Ammon's horn (tissue), 1 donor: ENCODE measurements around the gene TFAP2B.

Source experiments
- DNase-seq: peaks from one replicate; pipeline ENCODE4 v3.0.0-alpha.2; 2016; ENCODE audit warnings: low spot score

Gene TFAP2B

DNA sequence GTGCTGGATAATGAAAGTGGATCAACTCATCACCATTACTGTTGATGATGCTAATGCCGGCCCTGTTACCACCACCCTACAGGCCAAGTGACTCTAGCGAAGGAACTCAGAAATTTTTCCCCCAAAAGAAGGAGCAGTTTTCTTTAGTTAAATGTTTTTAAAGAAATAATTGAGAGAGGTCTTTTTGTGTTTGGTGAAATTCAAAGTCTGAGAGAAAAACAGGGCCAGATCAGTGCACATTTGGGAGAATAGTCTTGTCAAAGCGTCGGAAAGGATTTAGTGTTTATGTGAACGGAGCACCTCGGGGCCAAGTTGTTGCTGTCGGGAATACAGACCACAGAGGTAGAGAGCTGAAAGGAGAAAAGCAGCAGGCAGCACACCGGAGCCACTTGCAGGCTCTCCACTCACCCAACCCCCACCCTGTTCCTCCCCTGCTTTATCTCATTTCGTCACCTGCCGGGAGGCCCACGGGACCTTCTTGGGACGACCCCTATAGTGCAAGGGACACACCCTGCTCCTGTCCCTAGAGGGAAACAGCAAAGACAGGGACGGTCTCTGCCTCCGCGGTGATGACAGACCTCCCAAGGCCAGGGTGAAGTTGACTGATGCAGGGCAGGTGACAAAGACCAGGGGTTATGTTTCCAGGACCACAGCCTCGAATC, 6.8 kb downstream of the TFAP2B start:
- no peak for DNase-seq

DNA sequence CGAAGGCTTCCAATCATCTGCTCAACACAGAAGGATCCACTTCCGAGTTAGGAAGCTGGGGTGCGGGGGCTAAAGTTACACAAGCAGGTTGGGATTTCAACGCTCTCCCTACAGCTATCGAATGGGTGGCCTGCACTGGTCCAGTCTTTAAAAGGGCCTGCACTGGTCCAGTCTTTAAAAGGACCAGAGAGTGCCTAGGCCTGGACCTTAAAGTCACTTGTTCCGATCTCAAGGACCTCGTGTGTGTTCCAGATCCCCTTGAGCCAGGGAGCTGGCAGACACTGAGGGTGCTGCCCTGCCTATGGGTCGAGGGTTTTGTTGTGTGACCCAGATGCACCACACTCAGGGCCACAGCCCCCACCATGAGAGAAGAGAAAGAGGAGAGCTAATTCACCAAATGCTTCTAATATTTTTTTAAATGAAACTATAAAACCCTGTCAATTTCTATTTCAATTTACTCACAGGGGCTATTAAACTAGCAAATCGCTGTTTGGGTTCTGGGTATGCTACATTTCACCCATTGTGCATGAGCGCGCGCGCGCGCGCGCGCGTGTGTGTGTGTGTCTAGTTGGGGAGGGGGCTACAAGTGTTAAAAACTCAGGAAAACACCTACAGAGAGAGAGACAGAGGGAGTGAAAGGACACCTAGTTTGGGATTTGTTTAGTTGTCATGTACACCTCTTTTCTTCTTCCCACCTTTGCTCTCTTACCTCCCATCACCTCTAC, 7.5 kb downstream of the TFAP2B start:
- DNase-seq: no peak

DNA sequence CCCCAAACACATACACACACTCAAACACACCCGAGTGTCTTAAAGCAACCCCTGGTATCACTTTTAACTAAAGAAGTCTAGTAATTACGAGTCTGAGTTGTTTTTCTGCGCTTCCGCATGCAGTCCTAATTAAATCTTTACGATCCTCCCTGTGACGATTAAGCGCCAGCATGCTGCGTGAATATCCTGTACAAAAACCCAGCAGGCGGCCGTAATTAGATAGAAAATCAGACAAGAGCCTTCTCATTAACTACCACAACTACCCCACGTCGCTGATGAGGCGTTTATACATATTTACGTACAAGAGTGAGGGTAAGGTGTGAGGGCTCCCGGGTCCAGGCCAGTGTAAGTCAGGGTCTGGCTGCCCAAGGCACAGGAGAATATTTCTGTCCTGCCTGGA, 8.1 kb downstream of the TFAP2B start:
- no peak for DNase-seq

DNA sequence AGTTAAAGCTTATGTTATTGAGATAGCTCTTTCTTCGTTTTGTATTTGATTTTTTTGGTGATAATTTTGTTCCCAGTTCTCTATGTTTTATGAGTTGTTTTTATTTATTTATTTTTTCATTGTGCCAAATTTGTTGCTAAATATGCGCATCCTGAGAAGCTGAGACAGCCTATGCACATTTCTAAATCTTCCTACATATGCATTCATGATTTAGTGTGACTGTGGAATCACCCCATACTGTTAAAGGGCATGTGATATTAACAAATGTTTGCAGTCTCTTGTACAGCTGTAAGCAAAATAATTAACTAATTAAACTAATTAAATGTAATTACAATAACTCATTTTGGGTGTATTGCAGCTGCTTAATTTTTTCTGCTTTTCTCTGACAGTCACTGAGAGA, 10.4 kb downstream of the TFAP2B start:
- DNase-seq: no peak

DNA sequence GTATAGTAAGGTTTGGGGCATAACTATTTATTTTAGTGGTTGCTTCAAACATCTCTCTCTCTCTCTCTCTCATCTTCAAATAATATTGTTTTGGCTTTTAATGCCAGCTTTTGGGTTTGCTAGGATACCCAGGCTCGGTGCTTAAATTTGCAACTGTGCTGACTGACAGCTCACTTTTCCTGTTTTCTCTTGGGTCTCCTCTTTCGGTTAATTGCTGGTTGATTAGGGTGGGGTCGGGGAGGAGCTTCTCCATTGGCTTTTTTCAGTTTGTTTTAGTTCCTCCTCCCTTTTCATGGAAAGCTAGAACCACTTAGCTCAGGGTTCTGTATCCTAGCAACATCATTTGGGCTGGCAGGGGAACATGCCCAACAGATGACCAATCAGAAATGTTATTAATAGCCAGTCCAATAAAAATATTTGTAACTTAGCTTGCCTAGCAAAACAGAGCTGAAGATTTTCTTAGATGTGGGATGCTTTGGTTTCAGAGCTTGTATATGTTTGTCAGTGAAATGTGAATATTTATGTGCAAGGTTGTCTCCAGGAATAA, 11.3 kb downstream of the TFAP2B start:
- no peak for DNase-seq

DNA sequence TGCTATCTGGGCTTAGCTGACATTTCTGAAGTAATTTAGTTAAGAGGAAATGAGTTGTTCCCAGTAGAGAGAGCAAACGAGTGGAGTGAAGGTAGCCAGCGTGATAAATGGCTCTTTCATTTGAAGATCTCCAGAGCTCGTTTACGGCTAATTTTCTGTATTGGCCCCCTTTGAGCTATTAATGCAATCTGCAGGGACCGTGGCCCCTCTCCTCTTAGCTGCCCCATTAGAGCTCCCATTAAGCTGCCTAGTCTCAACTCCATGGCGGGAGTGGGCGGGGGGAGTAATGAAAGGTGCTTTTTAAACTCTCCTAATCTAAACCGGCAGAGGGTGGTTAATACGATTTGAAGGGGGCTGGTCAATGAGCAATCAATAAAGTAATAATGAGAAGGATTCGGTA, 12.5 kb downstream of the TFAP2B start:
- no peak for DNase-seq

DNA sequence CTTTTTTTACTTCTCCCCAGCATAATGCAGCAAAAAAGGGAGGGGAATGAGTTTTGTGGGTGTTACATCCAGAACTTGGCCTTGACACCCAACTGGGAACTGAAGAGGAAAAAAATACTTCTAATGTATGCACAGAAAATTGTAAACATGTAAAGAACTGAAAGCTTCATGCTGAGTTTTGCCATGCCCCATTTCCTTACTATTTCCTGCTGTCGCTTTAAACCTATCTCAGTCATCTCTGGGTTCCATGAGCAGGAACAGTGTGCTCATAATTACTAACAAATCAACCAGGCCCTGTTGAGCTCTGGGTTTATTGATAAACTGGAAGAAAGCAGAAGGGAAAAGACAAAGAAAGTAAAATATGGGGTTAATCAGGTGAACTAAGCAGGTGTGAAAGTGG, 14.2 kb downstream of the TFAP2B start:
- DNase-seq: no peak

DNA sequence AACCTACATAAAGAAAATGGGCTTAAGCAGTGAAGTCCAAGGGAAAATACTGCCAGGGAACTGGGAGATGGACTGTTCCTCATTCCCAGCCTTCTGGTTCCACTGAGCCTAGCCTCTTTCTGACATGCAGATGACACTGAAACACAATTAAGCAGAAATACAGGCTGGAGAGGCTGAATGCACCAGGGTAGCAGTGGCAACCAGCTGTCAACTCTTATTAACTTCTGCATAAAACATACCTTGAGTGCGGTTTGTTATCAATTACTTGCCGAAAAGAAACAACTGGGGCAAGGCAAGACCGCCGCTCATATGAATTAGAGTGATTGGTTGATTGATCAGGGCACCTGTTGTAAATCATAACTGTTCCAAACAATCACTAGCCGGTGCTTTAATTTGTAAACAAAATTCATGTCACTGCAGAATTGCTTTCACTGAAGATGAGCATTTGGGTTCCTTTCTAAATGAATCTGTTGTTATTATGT, 16.3 kb downstream of the TFAP2B start:
- DNase-seq: no peak

DNA sequence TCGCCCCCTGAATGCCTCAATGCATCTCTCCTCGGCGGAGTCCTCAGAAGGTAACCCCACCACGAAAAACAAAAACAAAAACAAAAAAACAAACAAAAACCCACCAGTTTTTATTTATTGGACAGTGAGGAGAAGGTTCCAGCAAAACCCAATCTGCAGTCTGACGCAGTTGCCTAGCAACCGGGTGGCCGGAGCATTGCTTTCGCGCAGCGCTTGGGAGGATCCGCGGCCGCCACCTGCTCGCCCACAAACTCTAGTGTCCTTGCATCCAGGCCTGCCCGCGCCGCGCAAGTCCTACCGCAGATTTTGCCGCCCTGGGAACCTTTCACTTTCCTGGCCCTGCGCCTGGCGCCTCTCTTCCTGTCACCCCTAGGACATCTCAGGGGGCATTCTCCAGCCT, 17.6 kb downstream of the TFAP2B start:
- no peak for DNase-seq

DNA sequence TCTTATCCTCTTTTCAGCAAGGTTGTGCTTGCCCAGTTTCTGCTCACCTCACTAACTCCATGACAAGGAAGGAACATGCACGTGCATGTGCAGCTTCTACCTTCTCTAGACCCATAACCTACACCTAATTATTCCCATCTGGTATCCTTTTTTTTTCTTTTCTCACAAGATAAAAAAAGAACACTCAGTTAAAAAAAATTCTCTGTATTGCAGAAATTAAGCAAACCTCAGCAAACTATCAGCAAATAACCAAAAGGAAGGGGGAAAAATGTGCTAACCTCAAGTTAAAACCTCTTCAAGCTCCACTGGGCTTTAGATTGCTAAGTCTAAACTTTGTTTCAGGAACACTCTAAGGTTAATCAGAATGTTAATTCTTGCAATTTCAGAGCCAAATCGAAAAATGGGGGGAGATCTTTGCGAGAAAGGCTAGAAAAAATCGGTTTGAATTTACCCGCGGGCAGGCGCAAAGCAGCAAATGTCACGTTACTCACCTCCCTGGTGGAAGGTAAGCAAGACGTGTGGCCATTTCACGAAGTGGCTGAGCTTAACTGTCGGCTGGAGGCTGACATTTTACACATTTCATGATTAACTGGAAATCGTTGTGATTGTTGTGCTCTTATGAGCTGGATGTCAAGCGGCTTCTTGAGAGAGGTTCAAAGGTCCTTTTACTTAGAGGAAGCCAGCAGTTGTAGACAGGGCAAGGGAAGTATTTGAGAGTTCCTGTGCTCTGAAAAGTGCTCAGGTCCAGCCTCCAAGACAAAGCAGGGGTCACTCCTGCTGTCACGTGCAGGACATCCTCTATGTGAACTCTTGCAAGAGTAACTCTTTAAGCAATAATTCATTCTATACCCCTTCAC, 19.1 kb downstream of the TFAP2B start:
- no peak for DNase-seq

DNA sequence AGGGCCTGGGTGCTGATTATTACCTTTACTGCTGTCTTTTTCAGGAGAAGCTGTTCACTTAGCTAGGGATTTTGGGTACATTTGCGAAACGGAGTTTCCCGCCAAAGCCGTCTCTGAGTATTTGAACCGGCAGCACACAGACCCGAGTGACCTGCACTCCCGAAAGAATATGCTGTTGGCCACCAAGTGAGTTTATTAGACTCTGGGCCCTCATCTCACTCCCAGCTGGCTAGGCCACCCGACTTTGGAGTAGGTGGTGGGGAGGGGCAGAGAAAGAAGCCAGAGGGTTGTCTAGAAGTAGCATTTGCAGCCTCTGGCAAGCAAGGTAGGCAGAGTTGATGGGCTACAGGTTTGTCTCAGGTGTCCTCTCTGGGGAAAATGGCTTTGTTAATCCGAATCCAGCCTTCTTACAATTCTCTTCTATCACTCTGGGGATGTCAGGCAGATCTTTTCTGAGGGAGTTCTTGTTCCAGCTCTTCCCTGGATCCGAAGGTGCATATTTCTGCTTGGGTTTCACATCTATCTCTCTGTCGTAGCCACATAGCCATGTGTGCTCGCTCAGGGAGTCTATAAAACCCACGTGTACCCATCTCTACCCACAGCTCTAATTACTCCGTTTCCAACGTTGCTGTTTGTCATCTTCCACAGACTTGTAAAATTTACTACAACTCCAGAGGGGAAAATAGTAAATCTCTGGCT, 21.6 kb downstream of the TFAP2B start:
- DNase-seq: no peak

DNA sequence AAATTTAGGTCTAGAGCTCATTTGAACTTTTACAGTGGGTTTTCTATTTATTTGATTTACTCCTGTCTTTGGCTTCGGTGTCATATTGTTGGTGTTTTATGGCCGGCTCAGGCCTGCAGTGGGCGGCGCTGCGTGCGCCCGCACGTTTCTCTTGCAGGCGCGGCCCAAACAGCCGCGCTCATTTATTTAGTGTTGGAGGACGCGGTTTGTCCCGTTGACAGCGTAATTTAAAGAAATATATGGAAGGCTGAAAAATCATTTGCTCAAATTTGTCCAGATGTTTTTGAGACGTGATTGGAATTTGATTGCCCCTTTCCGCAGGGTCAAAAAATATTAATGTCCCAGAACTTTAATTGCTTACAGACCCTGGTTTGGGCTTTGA, 22.1 kb downstream of the TFAP2B start:
- DNase-seq: no peak

DNA sequence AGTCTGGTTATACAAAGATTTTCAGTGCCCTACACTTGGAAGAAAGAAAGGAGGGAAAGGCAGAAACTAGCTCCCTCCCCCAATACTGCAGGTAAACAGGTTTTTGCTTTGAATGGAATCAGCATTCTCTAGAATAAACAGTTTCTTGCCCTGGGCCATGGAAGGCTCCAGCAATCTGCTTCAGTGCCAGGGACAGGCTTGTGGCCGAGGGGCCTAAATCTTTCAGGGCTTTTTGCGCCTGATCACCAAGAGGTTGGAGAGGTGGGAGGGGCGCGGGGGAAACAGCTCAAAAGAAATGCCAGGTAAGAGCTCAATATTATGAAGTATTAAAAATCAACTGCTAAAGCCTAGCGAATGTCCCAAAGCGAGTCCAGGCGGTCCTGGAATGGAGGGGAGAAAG, 23.8 kb downstream of the TFAP2B start:
- DNase-seq: no peak

DNA sequence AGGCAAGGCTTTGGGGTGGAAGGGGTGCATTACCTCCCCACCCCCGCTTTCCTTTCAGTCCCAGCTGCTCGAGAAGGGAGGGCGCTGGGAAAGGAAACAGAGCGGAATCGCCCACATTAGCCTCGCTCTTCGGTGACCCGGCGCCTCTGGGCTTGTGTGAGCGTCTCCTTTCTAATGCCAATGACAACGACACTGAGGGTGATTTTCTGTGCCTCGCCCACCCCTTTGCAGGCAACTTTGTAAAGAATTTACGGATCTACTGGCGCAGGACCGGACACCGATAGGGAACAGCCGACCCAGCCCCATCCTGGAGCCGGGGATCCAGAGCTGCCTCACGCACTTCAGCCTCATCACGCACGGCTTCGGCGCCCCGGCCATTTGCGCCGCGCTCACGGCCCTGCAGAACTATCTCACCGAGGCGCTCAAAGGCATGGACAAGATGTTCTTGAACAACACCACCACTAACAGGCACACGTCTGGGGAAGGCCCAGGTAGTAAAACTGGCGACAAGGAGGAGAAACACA, 24.3 kb downstream of the TFAP2B start:
- DNase-seq: no peak

DNA sequence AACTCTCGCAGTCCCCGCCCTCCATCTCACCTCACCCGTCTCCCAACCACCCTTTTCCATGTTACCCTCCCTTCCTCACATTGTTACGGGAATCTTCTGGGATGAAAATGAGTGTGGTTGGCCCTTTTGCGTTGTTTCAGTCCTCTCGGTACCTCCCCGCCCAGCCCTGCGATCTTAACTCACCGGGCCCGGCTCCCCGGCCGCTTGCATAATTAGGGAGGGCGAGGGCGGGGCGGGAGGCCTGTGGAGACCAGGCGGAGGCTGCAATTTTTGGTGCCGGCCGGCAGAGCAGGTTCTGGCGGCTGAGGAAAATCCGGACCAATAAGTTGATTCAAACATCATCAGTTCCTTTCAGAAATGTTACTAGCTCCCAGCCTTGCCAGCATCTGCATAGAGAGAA, 25.2 kb downstream of the TFAP2B start:
- no peak for DNase-seq

DNA sequence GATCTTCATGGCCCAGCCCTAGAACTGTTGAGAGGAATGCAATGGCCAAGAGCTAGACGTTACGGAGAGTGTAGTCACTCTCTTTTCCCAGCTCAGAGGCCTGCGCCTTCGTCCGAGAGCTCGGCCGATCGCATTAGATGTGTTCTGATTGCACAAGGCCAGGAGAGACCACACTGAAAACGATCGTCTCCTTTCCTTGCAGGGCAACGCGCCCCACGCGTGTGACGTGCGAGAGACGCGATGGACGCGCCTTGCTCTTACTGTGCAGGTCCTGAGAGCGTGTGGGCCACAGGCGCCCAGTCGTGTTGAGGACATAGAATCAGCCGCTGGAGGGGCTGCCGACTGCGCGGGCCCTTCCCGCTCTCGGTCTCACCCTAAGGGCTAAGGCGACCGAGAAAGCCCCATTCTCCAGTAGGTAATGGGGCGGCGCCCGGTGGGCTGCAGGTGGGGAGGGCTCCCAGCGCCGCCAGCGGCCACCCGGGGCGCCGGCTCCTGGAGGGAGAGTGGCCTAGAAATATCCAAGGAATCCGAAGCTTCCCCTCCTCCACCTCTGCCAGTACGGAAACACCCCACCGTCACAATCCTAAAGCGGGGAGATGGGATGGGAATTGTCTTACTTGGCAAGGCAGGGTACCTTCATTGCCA, 26.9 kb downstream of the TFAP2B start:
- no peak for DNase-seq

DNA sequence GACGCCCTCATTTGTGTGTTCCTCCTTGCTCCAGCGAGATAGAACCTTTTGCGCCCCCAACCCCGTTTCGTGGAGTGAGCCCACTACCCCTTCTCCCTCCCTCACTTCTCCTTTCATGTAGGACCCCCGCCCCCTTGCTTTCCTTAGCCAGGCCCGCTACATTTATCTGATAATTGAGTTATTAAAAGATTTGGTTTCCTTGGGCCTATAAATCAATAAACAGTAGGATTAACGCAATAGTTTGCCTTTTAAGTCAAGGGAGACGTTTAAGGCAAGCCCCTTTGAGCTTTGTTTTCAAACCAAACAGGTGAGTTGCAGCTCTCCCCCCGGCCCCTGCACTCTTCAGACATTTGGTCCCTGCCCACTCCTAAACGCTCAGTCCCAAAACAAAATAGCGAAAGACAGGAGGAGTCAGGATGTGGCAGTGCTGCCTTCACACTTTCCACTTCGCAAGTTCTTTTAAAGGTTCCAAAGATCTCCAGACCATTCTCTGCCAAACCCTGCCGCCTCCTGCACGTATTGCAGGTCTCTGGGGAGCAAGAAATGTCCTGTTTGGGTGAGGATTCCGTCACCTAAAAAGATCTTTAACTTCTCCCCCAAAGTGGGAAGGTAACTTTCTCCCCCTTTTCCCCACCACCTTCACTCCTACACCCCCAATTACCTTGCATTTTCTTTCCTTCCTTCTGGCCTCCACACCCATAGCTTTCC, 27.6 kb downstream of the TFAP2B start:
- DNase-seq: no peak

DNA sequence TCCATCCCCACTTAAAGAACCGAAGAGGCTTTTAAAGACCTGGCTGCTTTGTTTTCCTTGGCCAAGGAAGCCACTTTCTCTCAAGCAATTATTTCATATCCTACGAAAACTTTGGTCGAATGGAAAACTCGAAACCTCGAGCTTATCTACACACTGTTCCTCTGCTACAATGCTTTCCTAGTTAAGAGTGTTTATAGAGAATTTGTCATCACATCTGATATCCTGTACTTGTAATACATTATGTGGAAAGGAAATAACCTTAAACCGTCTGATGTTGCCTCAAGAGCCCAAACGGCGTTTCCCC, 28.1 kb downstream of the TFAP2B start:
- DNase-seq: no peak

DNA sequence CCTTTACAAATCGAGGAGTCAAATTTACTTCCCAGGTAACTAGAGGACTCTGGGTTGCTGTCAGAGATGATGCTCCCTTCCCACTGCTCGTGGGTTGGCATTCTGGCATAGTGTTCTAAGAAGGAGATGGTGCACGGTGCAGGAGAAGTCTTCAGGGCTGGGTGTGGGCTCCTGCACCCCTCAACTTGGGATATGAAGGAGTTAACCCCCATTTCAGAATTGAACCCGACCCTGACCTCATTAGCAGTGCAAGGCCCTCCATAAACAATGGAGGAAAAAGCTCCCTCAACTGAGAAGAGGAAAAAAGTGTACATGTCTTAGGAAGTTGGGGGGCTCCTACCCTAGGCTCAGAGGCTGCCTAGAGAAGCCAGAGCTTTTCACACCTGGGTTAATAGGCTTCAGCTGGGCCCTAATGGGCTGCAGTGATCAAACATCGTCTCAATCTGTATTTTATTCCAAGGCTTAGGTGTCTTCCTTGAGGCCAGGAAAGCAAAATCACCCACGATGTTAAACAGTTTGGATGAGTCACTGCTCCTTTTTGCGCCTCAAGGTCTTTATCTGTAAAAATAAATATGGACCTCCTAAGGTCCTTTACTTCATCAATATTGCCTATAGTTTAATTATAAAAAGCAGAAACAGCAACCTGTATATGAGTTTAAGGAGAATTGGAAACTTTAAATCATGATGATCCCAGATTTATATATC, 29.4 kb downstream of the TFAP2B start:
- no peak for DNase-seq
